ENCODE measurements around the gene FAM124A. TPM values are rescaled to one million over a fixed set of nuclear protein-coding genes. Genes with fewer than 3 reads are reported as not detected.

Gene FAM124A
- total RNA-seq, 1 donor from 2014 or later = 5.7 TPM

GRCh38 chr13:51230477-51231105 is 8.4 kb downstream of the FAM124A start:
- Histone ChIP-seq H3K36me3 (peaks cover 9% of the 10 kb centered on the region), H3K9me3 (replicated peaks) (no peaks in the 10 kb centered on the region), H3K4me1 (peaks cover 41% of the 10 kb centered on the region), H3K27ac (replicated peaks) (peak overlapping the region; percentile 75), H3K4me3 (peak overlapping the region; percentile 48), H3K27me3 (ENCODE audit: low read depth) (no peaks in the 10 kb centered on the region)
- intact Hi-C loops (cut with micrococcal nuclease) = no loop called here
- no peak for TF ChIP-seq CTCF (IDR thresholded peaks at IDR 0.05; ENCODE audit: borderline replicate concordance)
- peak; percentile 65 for DNase-seq

- intact Hi-C loops (cut with micrococcal nuclease) = no loop called here
- peak overlapping the region; percentile 75 for H3K27ac ChIP-seq (replicated peaks)
- H3K4me3 ChIP-seq = no peak overlapping the region
- TF ChIP-seq CTCF (IDR thresholded peaks at IDR 0.05; ENCODE audit: borderline replicate concordance) = no peak
- no peaks in the 10 kb centered on the region for H3K27me3 ChIP-seq (ENCODE audit: low read depth)
- no peak for DNase-seq
- H3K36me3 ChIP-seq = peaks cover 9% of the 10 kb centered on the region
- no peaks in the 10 kb centered on the region for H3K9me3 ChIP-seq (replicated peaks)
- peaks cover 49% of the 10 kb centered on the region for H3K4me1 ChIP-seq
Measured at GRCh38 chr13:51231456-51231855, 9.3 kb downstream of the FAM124A start.

- H3K27me3 ChIP-seq (ENCODE audit: low read depth) = no peaks in the 10 kb centered on the region
- no peak overlapping the region for H3K4me3 ChIP-seq
- H3K27ac ChIP-seq (replicated peaks) = no peak overlapping the region
- DNase-seq = no peak
- no peaks in the 10 kb centered on the region for H3K9me3 ChIP-seq (replicated peaks)
- peaks cover 54% of the 10 kb centered on the region for H3K4me1 ChIP-seq
- H3K36me3 ChIP-seq = peaks cover 9% of the 10 kb centered on the region
- TF ChIP-seq CTCF (IDR thresholded peaks at IDR 0.05; ENCODE audit: borderline replicate concordance) = no peak
- intact Hi-C loops (cut with micrococcal nuclease) = no loop called here
Measured at GRCh38 chr13:51232328-51232727, 10.1 kb downstream of the FAM124A start.

- DNase-seq = no peak
- Histone ChIP-seq H3K36me3 (peaks cover 9% of the 10 kb centered on the region), H3K27ac (replicated peaks) (no peak overlapping the region), H3K27me3 (ENCODE audit: low read depth) (no peaks in the 10 kb centered on the region), H3K4me1 (peaks cover 62% of the 10 kb centered on the region), H3K4me3 (no peak overlapping the region), H3K9me3 (replicated peaks) (no peaks in the 10 kb centered on the region)
- TF ChIP-seq CTCF (IDR thresholded peaks at IDR 0.05; ENCODE audit: borderline replicate concordance) = no peak
- intact Hi-C loops (cut with micrococcal nuclease) = no loop called here
Measured at GRCh38 chr13:51233117-51233826, 11.1 kb downstream of the FAM124A start.

GRCh38 chr13:51234676-51235075 is 12.5 kb downstream of the FAM124A start:
- H3K27ac ChIP-seq (replicated peaks) = no peak overlapping the region
- H3K4me1 ChIP-seq = peaks cover 55% of the 10 kb centered on the region
- H3K4me3 ChIP-seq = no peak overlapping the region
- DNase-seq = no peak
- intact Hi-C loops (cut with micrococcal nuclease) = no loop called here
- no peaks in the 10 kb centered on the region for H3K27me3 ChIP-seq (ENCODE audit: low read depth)
- no peaks in the 10 kb centered on the region for H3K9me3 ChIP-seq (replicated peaks)
- H3K36me3 ChIP-seq = peaks cover 9% of the 10 kb centered on the region
- no peak for TF ChIP-seq CTCF (IDR thresholded peaks at IDR 0.05; ENCODE audit: borderline replicate concordance)
